ENCODE measurements around the gene SCN10A.

Gene SCN10A

DNA sequence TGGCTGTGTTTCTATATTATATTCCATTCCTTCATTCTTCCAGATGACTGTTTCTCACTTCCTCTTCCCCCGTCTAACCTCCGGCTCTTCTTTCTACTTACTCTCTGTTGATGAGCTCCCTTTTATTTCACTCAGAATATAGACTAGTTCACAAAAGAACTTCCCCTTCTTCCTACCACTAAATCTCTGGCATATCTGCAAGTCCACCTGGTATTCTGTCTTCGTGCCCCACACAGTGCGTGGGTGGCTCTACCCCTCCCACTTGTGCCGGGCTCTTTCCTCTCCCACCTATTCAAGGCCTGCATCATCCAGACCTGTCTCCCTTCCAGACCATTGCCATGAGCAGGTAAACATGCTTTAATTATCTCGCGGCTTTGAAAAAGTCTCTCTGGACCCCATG is 73.0 kb downstream of the SCN10A start:
- no peak overlapping the region for H3K27ac Mint-ChIP-seq
- no peak overlapping the region for H3K4me3 Mint-ChIP-seq
- CTCF ChIA-PET: interaction anchor here (1.0 kb wide), 1 partner anchor 101 kb away, joined by 4 read pairs; no protein-coding TSS in a partner anchor
- no peaks in the 10 kb centered on the region for H3K9me3 Mint-ChIP-seq
- H3K36me3 Mint-ChIP-seq: no peaks in the 10 kb centered on the region
- peaks cover 10% of the 10 kb centered on the region for H3K27me3 Mint-ChIP-seq
- DNase-seq: no peak
- no peaks in the 10 kb centered on the region for H3K4me1 Mint-ChIP-seq

DNA sequence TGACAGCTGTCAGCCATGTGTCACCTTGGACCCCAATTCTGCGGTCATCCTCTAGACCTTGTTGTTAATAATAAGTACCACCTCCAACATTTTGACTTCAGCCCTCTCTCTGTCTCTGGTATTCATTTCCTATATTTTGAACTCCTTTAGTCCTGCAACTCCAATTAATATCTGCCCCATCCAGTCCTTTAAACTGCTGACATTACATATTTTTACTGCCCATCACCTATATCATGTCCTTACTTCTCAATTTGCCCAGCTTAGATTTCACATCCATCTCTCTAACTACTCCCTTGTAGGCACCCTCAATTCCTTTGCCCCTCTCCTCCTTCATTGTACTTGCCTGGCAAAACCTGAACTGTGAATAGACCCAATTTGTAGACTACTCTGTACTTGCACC is 73.5 kb downstream of the SCN10A start:
- no peak overlapping the region for H3K4me3 Mint-ChIP-seq
- no peaks in the 10 kb centered on the region for H3K4me1 Mint-ChIP-seq
- no peaks in the 10 kb centered on the region for H3K36me3 Mint-ChIP-seq
- DNase-seq: no peak
- no peak overlapping the region for H3K27ac Mint-ChIP-seq
- CTCF ChIA-PET: interaction anchor here (1.0 kb wide), 1 partner anchor 101 kb away, joined by 4 read pairs; no protein-coding TSS in a partner anchor
- peaks cover 10% of the 10 kb centered on the region for H3K27me3 Mint-ChIP-seq
- H3K9me3 Mint-ChIP-seq: no peaks in the 10 kb centered on the region

DNA sequence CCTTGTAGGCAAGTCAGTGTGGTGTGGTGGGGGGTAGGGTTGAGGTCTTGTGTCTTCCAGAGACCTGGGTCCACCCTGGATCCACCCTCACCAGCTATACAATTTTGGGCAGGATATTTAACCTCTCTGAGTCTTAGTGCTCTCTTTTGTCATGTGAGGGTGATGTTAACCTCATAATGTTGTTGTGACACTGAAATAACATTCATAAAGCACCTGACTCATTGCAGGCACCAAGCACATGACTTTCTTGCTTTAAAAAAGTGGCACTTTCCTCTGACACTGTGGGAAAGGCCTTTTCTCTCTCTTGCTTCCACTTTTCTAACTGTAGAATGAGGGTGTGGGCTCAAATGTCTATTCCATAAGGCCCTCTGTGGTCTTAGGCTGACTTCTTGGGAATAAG is 75.5 kb downstream of the SCN10A start:
- H3K36me3 Mint-ChIP-seq: no peaks in the 10 kb centered on the region
- CTCF ChIA-PET: no interaction called here
- peaks cover 10% of the 10 kb centered on the region for H3K27me3 Mint-ChIP-seq
- no peaks in the 10 kb centered on the region for H3K9me3 Mint-ChIP-seq
- no peak overlapping the region for H3K27ac Mint-ChIP-seq
- H3K4me1 Mint-ChIP-seq: no peaks in the 10 kb centered on the region
- DNase-seq: no peak
- H3K4me3 Mint-ChIP-seq: no peak overlapping the region

DNA sequence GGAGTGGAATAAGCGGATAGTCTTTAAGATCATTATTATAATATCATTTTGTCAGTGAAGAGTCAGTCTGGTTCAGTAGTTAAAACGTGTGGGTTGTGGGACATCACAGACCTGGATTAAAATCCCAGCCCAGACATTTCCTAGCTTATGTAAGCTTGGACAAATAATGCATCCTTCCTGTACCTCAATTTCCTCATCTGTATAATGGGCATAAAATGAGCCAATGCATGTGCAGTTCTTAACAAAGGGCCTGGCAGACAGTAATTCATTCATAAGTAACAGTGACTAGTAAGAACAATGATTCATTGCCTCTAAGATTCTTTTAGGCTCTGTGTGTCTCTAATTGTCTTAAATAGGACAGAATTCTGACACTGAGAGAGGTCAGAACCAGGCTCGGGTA is 76.1 kb downstream of the SCN10A start:
- no peak overlapping the region for H3K4me3 Mint-ChIP-seq
- no peaks in the 10 kb centered on the region for H3K36me3 Mint-ChIP-seq
- peaks cover 10% of the 10 kb centered on the region for H3K27me3 Mint-ChIP-seq
- H3K9me3 Mint-ChIP-seq: no peaks in the 10 kb centered on the region
- CTCF ChIA-PET: interaction anchor here (1.3 to 1.7 kb wide), 5 partner anchors 8 to 548 kb away, joined by 3 to 9 read pairs (median 5); no protein-coding TSS in a partner anchor
- no peaks in the 10 kb centered on the region for H3K4me1 Mint-ChIP-seq
- DNase-seq: no peak
- no peak overlapping the region for H3K27ac Mint-ChIP-seq

DNA sequence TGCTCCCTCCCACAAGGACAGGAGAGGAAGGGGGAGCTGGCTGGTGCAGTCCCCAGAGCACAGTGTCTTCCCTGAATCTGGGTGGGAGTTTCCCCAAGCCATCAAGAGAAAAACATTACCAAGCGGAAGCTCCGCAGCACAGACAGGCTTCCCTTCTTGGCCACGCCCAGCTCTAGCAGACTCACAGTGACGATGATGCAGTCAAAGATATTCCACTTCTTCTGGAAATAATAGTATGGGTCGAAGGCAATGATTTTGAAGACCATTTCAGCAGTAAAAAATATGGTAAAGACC is 76.7 kb downstream of the SCN10A start:
- DNase-seq: no peak
- H3K27me3 Mint-ChIP-seq: peaks cover 10% of the 10 kb centered on the region
- CTCF ChIA-PET: interaction anchor here (0.7 to 1.7 kb wide), 7 partner anchors 8 to 549 kb away, joined by 3 to 9 read pairs (median 4); no protein-coding TSS in a partner anchor
- no peak overlapping the region for H3K4me3 Mint-ChIP-seq
- no peak overlapping the region for H3K27ac Mint-ChIP-seq
- no peaks in the 10 kb centered on the region for H3K36me3 Mint-ChIP-seq
- no peaks in the 10 kb centered on the region for H3K4me1 Mint-ChIP-seq
- no peaks in the 10 kb centered on the region for H3K9me3 Mint-ChIP-seq

DNA sequence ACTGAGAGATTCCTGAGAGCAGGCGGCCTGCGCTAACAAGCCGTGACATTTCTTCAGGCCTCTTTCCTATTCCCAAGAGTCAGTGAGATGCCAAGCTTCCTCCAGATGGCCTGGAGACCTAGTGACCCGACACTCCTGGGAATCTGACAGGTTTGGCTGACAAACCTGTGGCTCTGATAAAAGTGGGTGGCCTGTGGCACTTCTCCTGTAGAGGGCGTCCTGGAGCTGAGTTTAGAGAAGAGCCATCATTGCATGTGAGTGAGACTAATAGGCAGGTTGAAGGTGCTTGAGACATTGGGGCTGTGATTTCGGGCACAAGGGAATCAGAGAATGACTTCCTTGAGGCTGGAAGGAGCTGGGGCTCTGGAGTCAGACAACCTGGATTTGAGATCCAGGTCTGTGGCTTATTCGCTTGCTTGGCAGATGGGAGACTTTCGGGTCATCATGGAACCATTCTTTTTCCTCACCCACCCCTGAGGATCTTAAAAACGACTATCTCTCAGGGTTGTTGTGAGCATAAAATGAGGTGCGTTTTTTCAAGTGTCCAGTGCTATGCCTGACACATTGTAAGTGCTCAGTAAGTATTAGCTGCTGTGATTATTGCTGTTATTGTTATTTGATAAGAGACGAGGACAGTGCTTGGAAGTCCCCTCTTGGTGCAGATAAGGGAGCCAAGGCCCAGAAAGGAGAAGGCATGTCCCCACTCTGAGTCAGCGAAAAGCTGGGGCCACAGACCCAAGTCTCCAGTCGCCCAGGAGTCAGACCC is 77.2 kb downstream of the SCN10A start:
- Mint-ChIP-seq H3K27me3 (peaks cover 10% of the 10 kb centered on the region), H3K4me1 (no peaks in the 10 kb centered on the region), H3K36me3 (no peaks in the 10 kb centered on the region), H3K27ac (no peak overlapping the region), H3K9me3 (no peaks in the 10 kb centered on the region), H3K4me3 (no peak overlapping the region)
- CTCF ChIA-PET: interaction anchor here (0.7 to 1.7 kb wide), 9 partner anchors 9 to 549 kb away, joined by 3 to 9 read pairs (median 3); no protein-coding TSS in a partner anchor
- DNase-seq: peak; percentile 36

DNA sequence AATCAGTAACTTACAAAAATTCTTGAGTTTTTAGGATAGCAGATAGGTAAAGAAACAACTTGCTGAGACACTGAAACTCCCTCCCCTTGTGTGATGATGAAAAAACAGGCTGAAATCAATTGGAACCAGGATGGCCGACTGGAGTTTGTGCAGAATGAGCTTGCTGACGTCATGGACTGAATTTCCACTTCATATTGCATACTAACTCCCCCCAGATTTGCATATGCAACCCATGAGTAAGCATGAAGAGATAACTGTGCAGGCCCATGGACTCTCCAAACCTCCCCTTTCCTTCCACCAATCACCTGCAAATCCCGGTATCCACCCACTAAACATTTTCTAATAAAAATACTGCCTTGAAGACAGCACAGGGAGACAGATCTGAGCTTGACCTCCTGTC is 84.5 kb downstream of the SCN10A start:
- H3K9me3 Mint-ChIP-seq: no peaks in the 10 kb centered on the region
- CTCF ChIA-PET: no interaction called here
- H3K27ac Mint-ChIP-seq: no peak overlapping the region
- no peak for DNase-seq
- no peak overlapping the region for H3K4me3 Mint-ChIP-seq
- peaks cover 1% of the 10 kb centered on the region for H3K27me3 Mint-ChIP-seq
- H3K36me3 Mint-ChIP-seq: no peaks in the 10 kb centered on the region
- H3K4me1 Mint-ChIP-seq: no peaks in the 10 kb centered on the region

DNA sequence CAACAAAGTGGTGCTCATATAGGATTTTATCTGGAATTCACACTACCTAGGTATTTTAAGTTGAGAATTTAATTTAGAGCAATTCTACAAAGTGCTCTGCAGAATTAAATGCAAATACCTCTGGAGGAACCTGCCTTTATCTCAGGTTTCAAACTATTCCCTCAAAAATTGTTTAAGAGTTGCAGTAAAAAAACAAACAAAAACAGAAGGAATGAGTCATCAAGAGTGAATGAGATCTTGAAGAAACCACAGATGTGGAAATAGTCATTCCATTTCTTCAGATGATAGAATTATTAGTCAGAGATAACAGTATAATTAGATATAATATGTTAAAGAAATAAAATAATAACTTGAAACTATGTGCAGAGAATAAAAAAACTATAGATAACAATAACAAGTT is 85.7 kb downstream of the SCN10A start:
- H3K9me3 Mint-ChIP-seq: no peaks in the 10 kb centered on the region
- H3K27ac Mint-ChIP-seq: no peak overlapping the region
- CTCF ChIA-PET: interaction anchor here (0.8 kb wide), 1 partner anchor 8 kb away, joined by 3 read pairs; no protein-coding TSS in a partner anchor
- H3K36me3 Mint-ChIP-seq: no peaks in the 10 kb centered on the region
- H3K4me1 Mint-ChIP-seq: no peaks in the 10 kb centered on the region
- no peak overlapping the region for H3K4me3 Mint-ChIP-seq
- H3K27me3 Mint-ChIP-seq: peaks cover 5% of the 10 kb centered on the region
- DNase-seq: no peak

DNA sequence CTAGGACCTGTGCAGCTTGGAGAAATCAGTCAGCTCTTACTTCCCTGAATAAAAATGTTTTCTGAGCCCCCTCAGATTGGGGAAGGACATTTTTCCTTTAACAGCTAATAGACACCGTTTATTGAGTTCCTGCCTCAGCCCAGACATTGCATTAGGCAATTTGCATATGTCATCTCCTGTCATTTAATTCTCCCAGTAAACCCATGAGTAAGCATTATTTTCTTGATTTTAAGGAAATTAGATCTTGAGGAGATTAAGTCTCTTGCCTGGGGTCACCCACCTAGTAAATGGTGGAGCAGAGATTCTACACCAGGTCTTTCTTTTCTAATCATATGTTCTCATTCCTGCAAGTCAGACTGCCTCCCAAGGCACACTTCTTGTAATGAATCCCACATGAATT is 88.0 kb downstream of the SCN10A start:
- no peak overlapping the region for H3K27ac Mint-ChIP-seq
- no peak for DNase-seq
- no peak overlapping the region for H3K4me3 Mint-ChIP-seq
- CTCF ChIA-PET: no interaction called here
- peaks cover 9% of the 10 kb centered on the region for H3K27me3 Mint-ChIP-seq
- no peaks in the 10 kb centered on the region for H3K36me3 Mint-ChIP-seq
- no peaks in the 10 kb centered on the region for H3K9me3 Mint-ChIP-seq
- no peaks in the 10 kb centered on the region for H3K4me1 Mint-ChIP-seq

DNA sequence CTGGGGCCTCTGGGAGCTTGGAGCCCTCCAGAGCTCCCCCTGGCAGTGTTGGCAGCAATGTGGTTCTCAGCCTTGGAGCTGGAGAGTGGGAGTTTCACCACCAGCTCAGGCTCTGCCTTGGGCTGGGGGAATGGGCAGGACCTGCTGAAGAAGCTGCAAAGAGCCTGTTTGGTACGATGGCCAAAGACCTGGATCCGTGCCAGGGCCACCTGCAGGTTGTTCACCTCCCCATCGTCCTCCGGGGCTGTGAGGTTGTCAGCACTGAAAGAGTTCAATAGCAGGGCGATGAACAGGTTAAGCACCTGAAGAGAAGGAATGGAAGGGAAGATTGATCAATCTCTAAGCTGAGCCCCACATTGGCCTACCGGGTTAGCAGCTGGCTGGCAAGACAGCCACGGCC is 89.3 kb downstream of the SCN10A start:
- Mint-ChIP-seq H3K36me3 (no peaks in the 10 kb centered on the region), H3K27ac (no peak overlapping the region), H3K27me3 (peaks cover 9% of the 10 kb centered on the region), H3K4me3 (no peak overlapping the region), H3K4me1 (no peaks in the 10 kb centered on the region), H3K9me3 (no peaks in the 10 kb centered on the region)
- CTCF ChIA-PET: no interaction called here
- DNase-seq: no peak

DNA sequence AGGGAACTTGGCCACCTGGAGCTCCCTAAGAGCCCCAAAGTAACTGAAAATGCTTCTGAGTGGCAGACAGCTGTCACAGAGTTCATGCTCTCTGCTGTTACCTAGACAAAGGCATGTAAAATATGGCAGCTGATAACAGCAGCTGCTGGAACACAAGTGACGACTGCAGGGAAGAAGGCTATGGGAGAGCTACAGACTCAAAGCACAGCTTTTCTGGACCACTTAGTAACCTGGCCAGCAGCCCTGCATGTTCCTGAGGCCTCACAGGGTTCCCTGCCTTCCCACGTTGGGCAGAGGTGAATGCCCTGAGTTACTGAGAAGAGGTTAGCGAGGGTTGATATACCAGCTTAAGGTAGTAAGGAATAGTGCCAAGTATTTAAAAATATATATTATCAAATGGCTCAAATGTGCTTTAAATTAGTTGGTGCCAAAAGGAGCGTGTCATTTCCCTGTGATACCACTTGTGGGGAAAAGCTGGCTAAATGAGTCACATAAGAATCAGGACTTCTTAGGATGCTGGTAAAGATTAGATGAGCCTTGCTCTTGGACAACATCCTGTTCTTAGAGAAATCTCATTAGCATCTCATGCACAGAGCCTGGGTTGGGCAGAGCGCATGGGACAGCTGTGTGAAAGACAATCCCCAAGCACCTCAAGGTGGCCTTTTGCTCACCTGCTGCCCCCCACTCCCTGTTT is 90.1 kb downstream of the SCN10A start:
- peaks cover 9% of the 10 kb centered on the region for H3K27me3 Mint-ChIP-seq
- H3K9me3 Mint-ChIP-seq: no peaks in the 10 kb centered on the region
- CTCF ChIA-PET: no interaction called here
- H3K27ac Mint-ChIP-seq: no peak overlapping the region
- no peak overlapping the region for H3K4me3 Mint-ChIP-seq
- no peaks in the 10 kb centered on the region for H3K36me3 Mint-ChIP-seq
- H3K4me1 Mint-ChIP-seq: no peaks in the 10 kb centered on the region
- no peak for DNase-seq

DNA sequence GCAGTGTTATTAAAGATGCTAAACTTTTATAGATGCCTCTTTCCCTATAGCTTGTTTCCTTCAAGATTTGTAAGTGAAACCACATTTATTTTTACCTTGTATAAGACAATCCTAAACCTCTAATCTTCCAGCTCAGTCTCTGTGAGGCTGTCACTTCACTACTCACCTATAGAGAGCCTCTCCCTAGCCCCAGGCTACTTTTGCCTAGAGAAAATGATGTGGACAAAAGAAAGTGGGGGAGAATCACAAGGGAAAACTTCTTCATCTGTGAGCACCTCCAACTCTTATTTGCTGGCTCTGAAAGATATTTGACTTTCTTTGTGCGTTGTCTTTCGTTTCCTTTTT is 91.7 kb downstream of the SCN10A start:
- Mint-ChIP-seq H3K36me3 (no peaks in the 10 kb centered on the region), H3K4me3 (no peak overlapping the region), H3K27me3 (peaks cover 9% of the 10 kb centered on the region), H3K4me1 (no peaks in the 10 kb centered on the region), H3K27ac (no peak overlapping the region), H3K9me3 (no peaks in the 10 kb centered on the region)
- CTCF ChIA-PET: no interaction called here
- no peak for DNase-seq

DNA sequence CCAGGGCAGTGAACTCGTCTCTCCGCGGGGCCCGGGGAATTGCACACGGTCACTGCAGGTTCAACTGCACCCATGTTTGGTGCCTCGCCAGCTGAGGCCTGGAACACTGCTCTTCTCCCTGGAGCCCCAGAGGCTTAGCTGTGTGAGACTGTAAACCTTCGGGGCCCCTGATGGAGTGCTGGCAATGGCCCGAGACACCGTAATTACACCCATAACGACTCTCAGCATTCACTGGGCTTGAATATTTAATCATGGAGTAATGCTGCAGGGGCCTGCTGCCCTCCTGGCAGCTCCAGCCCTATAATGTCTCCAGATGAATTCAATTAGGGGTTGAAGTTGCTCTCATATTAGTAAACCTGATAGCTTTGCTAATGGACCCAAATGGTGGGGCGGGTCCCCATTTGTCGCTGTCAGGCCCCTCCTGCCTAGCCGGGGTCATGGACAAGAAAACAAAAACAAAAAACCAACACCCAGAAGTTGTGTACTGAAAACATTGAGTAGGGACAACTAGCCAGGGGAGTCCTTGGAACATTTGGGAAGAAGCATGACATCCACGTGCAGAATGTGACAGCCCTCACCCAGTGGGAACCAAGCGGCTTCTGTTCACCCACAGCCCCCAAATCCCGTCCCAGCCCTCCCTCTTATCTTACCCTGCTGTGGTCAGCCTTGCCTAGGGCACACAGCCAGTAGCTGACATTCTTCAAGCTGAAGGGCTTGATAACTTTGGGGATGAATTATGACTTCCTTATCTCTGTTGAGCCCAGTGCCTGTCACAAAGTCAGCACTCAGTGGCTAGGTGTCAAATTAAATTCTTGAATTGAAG is 92.2 kb downstream of the SCN10A start:
- peaks cover 9% of the 10 kb centered on the region for H3K27me3 Mint-ChIP-seq
- no peaks in the 10 kb centered on the region for H3K36me3 Mint-ChIP-seq
- no peaks in the 10 kb centered on the region for H3K4me1 Mint-ChIP-seq
- no peak overlapping the region for H3K27ac Mint-ChIP-seq
- H3K4me3 Mint-ChIP-seq: no peak overlapping the region
- CTCF ChIA-PET: no interaction called here
- DNase-seq: no peak
- H3K9me3 Mint-ChIP-seq: no peaks in the 10 kb centered on the region

DNA sequence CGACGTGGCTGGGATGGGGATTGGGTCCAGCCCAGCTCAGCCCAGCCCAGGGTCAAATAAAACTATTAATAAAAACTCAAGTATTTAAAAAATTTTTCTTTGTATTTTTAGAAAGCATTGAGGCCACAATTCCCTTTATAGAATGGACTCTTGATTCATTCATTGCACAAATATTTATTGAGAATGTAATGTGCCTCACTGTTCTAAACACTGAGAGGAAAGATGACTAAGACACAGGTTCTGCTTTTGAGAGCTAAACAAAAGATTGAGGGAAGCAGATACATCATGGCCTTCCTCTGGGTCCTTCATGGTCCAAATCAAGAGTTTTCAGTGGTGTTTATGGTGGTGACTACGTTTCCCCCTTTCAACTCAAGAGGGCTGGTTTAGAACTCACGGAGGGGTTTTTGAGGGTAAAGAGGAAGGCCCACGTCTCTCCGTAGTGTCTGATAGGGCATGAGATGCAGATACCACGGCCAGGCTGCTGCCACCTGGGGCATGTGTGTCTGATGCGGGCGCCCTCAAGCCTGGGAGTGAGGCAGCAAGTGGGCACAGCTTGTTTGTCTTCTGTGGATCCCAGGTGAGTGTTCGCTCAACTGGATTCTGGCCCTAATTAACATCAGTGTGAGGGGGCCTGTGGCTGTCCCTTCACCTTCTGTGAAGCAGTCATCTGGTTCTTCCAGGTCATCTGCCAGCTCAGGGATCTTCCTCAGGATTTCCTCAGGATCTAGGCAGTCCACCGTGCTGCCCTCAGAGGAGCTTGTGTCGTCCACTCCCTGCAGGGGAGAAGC is 93.0 kb downstream of the SCN10A start:
- peaks cover 9% of the 10 kb centered on the region for H3K27me3 Mint-ChIP-seq
- no peaks in the 10 kb centered on the region for H3K4me1 Mint-ChIP-seq
- no peak overlapping the region for H3K4me3 Mint-ChIP-seq
- no peaks in the 10 kb centered on the region for H3K36me3 Mint-ChIP-seq
- no peak for DNase-seq
- H3K9me3 Mint-ChIP-seq: no peaks in the 10 kb centered on the region
- H3K27ac Mint-ChIP-seq: no peak overlapping the region
- CTCF ChIA-PET: no interaction called here
